Stimulated activated CD4-positive, alpha-beta T cell treated with anti-CD3 and anti-CD28 coated beads, Interleukin-1b, Interleukin-23, amount 100 ng/mL, for 48 hours (primary cell): ENCODE measurements around the gene SLC6A16.

Experiments
- DNase-seq: peaks from one replicate; pipeline ENCODE4 v3.0.0-alpha.2; 2020

The SLC6A16 gene

DNA sequence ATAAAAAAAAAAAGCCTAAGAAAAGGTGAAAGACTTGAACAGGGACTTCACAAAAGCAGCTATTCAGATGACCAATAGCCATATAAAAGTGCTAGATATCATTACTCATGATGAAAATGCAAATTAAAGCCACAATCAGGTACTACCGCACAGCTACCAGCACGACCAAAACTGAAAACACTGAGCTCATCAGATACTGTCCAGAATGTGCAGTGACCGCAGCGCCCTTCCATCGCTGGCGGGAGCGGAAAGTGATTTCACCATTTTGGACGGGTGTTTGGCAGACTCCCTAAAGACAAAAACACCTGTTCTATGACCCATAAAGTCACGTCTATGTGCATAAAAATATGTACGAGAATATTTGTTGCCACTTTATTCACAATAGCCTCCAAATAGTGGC lies 60.7 kb downstream of the SLC6A16 start:
- no peak for DNase-seq

DNA sequence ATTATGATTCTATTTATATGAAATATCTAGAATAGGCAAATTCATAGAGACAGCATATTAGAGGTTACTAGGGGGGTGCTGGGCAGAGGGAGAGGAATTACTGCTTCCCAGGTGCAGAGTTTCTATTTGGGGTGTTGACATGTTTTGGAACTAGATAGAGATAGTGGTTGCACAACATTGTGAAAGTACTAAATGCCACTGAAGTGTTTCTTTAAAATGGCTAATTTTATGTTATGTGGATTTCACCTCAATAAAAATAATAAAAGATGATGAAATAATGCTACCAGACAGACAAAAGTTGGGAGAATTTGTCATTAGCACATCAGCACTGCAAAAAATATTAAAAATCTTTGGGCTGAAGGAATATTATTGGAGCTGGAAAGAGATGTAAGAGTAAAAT lies 63.4 kb downstream of the SLC6A16 start:
- DNase-seq = no peak

GRCh38 chr19:49256691-49257090 lies 68.3 kb downstream of the SLC6A16 start:
- DNase-seq = no peak

GRCh38 chr19:49255674-49256073 lies 69.3 kb downstream of the SLC6A16 start:
- DNase-seq = no peak

- no peak for DNase-seq
These were observed 75.1 kb downstream of the SLC6A16 start for GRCh38 chr19:49249933-49250332.

GRCh38 chr19:49247676-49248075 lies 77.3 kb downstream of the SLC6A16 start:
- DNase-seq = no peak

GRCh38 chr19:49244256-49244655 lies 80.7 kb downstream of the SLC6A16 start:
- DNase-seq = no peak

GRCh38 chr19:49243726-49244125 lies 81.3 kb downstream of the SLC6A16 start:
- DNase-seq = no peak

DNA sequence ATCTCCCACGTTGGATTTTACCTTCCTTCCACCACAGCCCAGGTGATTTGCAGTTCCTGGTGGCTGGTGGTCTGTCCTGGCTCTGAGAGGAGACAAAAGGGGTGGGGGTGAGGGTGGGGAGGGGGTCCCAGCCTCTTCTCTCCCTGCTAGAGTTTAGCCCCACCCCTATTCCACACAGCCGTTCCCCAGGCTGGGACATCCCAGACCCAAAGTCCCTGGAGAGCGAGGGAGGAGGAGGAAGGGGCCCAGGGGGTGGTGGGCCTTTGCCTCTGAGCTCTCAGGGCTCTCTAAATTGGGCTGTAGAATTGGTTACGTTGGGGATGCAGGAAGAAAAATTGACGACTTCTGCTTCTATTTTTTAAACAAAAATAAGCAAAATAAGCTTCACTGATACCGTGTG lies 81.9 kb downstream of the SLC6A16 start:
- DNase-seq = no peak

DNA sequence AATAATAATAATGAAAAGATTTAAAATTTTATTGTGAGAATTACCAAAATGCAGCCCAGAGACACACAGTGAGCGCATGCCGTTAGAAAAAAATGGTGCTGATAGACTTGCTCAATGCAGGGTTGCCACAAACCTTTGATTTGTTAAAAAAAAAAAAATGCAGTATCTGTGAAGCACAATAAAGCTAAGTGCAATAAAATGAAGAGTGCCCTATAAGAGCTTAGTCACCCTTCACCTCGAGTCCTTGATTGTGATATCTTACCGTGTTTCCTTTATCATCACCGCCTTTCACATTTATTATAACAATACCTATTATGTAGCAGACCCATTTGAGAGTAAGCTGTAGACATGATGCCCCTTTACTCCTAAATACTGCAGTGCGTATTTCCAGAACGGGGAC lies 83.2 kb downstream of the SLC6A16 start:
- no peak for DNase-seq
